Left lung (tissue), 10 donors: ENCODE results near the gene SLC33A1. TPM values are rescaled to one million over a fixed set of nuclear protein-coding genes. Genes with fewer than 3 reads are reported as not detected.
"Not testable (repeated sequence)": the region's sequence is repeated elsewhere in the genome, so short reads cannot be mapped to it uniquely, and the experiment has no call there.

Experiments used
- ATAC-seq: fragments of 200-7000 bp; cut with Tn5 transposase; one replicate; pipeline ENCODE4 v1.9.1; 2020; ENCODE audit warnings: moderate library complexity
- DNase-seq, 4 donors: peaks; one replicate each; pipeline ENCODE4 v3.0.0-alpha.2; 2013 to 2020
- H3K27ac ChIP-seq, 2 donors: fragments of 200-600 bp; sonication (generic) in 1 of 2; one replicate each; pipeline versions ENCODE4 v1.5.0 to v1.8.0; 2020 to 2021
- H3K27me3 ChIP-seq, 2 donors: fragments of 200-600 bp; sonication (generic) in 1 of 2; one replicate each; pipeline versions ENCODE4 v1.5.0 to v1.8.0; 2020 to 2021
- H3K36me3 ChIP-seq, 2 donors: fragments of 200-600 bp; sonication (generic) in 1 of 2; one replicate each; pipeline versions ENCODE4 v1.5.0 to v1.8.0; 2020 to 2021
- H3K4me1 ChIP-seq, 2 donors: fragments of 200-600 bp; one replicate each; pipeline ENCODE4 v1.8.0; 2021
- H3K4me3 ChIP-seq, 2 donors: fragments of 200-600 bp; sonication (generic) in 1 of 2; one replicate each; pipeline versions ENCODE4 v1.5.0 to v1.8.0; 2020 to 2021; ENCODE audit warnings: mild to moderate bottlenecking in 1 of 2
- H3K9me3 ChIP-seq, 2 donors: fragments of 200-600 bp; sonication (generic) in 1 of 2; one replicate each; pipeline versions ENCODE4 v1.5.0 to v1.8.0; 2020 to 2021
- intact Hi-C, 2 donors: fragments of 100-400 bp; cut with DNase I; formaldehyde crosslinking; loops; one replicate each; pipeline versions ENCODE4 v1.11.2 to v1.14.2; 2022
- polyA plus RNA-seq, 6 donors: library from polyadenylated mRNA; unstranded; fragments of 120-200 nt; gene quantifications; one replicate each; pipeline ENCODE4 v1.2.1, GENCODE V29; 2013; ENCODE audit not compliant: insufficient read length in 6 of 6
- total RNA-seq, 2 donors: library from RNA; stranded (reverse); fragmentation: NEBNext Ultra II Directional; extraction: Animal tissue kit (Norgen Biotek cat#: 25700); gene quantifications; one replicate each; pipeline ENCODE4 v1.2.1, GENCODE V29; 2021
- TF ChIP-seq, protein P1 (sequence below), 2 donors: fragments of 200-600 bp; sonication (generic) in 1 of 2; IDR thresholded peaks; one replicate each; pipeline versions ENCODE4 v1.5.0 to v1.8.0; 2021; ENCODE audit warnings: antibody characterized with exemption in 2 of 2
- donor health status: DM: no; HTN: yes; CAD: no.
- donor health status: DM: no; HTN: no; CAD: no.

The SLC33A1 gene
- total and polyA plus RNA-seq, 8 donors: 29.0 to 48.9 (median 36.1) TPM

DNA sequence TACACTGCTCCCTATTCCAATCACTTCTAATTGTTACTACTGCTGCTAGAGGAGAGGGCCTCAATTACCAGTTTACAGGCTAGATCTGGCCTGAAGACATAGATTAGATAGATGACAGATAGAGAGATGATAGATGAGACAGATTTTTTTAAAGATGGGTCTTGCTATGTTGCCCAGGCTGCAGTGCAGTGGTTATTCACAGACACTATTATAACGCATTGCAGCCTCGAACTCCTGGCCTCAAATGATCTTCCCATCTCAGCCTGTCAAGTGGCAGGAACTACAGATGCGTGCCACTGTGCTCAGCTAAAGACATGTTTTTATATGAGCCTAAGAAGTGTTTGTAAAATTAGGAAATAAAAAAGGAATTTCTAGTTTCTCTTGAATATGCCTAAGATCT is 6.2 kb downstream of the SLC33A1 start:
- no peak for ATAC-seq
- Histone ChIP-seq H3K4me3 (no peak overlapping the region), H3K27ac (no peak overlapping the region), H3K4me1 (peaks cover 28 to 74% of the 10 kb centered on the region in 2 donors), H3K9me3 (no peaks in the 10 kb centered on the region), H3K36me3 (peaks cover 0 to 19% of the 10 kb centered on the region in 2 donors), H3K27me3 (no peaks in the 10 kb centered on the region)
- TF ChIP-seq, protein P1, sequence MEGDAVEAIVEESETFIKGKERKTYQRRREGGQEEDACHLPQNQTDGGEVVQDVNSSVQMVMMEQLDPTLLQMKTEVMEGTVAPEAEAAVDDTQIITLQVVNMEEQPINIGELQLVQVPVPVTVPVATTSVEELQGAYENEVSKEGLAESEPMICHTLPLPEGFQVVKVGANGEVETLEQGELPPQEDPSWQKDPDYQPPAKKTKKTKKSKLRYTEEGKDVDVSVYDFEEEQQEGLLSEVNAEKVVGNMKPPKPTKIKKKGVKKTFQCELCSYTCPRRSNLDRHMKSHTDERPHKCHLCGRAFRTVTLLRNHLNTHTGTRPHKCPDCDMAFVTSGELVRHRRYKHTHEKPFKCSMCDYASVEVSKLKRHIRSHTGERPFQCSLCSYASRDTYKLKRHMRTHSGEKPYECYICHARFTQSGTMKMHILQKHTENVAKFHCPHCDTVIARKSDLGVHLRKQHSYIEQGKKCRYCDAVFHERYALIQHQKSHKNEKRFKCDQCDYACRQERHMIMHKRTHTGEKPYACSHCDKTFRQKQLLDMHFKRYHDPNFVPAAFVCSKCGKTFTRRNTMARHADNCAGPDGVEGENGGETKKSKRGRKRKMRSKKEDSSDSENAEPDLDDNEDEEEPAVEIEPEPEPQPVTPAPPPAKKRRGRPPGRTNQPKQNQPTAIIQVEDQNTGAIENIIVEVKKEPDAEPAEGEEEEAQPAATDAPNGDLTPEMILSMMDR (IDR thresholded peaks at IDR 0.05): no peak
- intact Hi-C loops: no loop called here
- no peak for DNase-seq

- TF ChIP-seq, protein P1 (IDR thresholded peaks at IDR 0.05): no peak
- H3K9me3 ChIP-seq: no peaks in the 10 kb centered on the region
- intact Hi-C loops: no loop called here
- H3K36me3 ChIP-seq: peaks cover 0 to 20% of the 10 kb centered on the region in 2 donors
- peaks cover 13 to 57% of the 10 kb centered on the region in 2 donors for H3K4me1 ChIP-seq
- ATAC-seq: no peak
- DNase-seq: no peak
- no peak overlapping the region for H3K27ac ChIP-seq
- no peak overlapping the region for H3K4me3 ChIP-seq
- H3K27me3 ChIP-seq: no peaks in the 10 kb centered on the region
These were observed 8.1 kb downstream of the SLC33A1 start for GRCh38 chr3:155846119-155846518.

- DNase-seq (no peak), ATAC-seq (no peak)
- intact Hi-C loops: no loop called here
- H3K27ac ChIP-seq: no peak overlapping the region
- H3K4me1 ChIP-seq: peaks cover 0 to 31% of the 10 kb centered on the region in 2 donors
- H3K27me3 ChIP-seq: no peaks in the 10 kb centered on the region
- no peak overlapping the region for H3K4me3 ChIP-seq
- H3K9me3 ChIP-seq: no peaks in the 10 kb centered on the region
- TF ChIP-seq, protein P1 (IDR thresholded peaks at IDR 0.05): no peak
- H3K36me3 ChIP-seq: peaks cover 0 to 19% of the 10 kb centered on the region in 2 donors
These were observed 10.7 kb downstream of the SLC33A1 start for GRCh38 chr3:155843569-155843968.

- H3K9me3 ChIP-seq: no peaks in the 10 kb centered on the region
- ATAC-seq: no peak
- TF ChIP-seq, protein P1 (IDR thresholded peaks at IDR 0.05): no peak
These were observed 18.7 kb downstream of the SLC33A1 start for GRCh38 chr3:155835341-155836071.

DNA sequence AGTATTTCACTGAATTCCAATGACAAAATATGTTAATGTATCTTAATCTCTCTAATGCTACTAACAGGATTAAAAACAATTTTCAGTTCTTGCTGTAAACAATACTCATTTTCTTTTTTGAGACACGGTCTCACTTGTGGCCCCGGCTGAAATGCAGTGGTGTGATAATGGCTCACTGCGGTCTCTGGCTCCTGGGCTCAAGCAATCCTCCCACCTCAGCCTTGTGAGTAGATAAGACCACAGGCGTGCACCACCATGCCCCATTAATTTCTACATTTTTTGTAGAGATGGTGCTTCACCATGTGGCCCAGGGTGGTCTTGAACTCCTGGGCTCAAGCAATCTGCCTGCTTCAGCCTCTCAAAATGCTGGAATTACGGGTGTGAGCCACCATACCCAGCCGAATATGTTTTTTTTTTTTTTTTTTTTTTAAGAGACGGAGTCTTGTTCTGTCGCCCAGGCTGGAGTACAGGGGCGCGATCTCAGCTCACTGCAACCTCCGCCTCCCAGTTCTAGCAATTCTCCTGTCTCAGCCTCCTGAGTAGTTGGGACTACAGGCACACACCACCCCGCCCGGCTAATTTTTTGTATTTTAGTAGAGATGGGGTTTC is 25.6 kb downstream of the SLC33A1 start:
- H3K27me3 ChIP-seq, intact Hi-C loops, H3K4me3 ChIP-seq, H3K4me1 ChIP-seq, H3K27ac ChIP-seq, DNase-seq, H3K9me3 ChIP-seq, ATAC-seq: not testable (repeated sequence)
- H3K36me3 ChIP-seq: peaks cover 0 to 83% of the 10 kb centered on the region in 2 donors

More at GRCh38 chr3:155835341-155836071, 18.7 kb downstream of the SLC33A1 start:
- H3K4me3 ChIP-seq: no peak overlapping the region
- peaks cover 0 to 7% of the 10 kb centered on the region in 2 donors for H3K4me1 ChIP-seq
- H3K27ac ChIP-seq: no peak overlapping the region
- peaks cover 0 to 43% of the 10 kb centered on the region in 2 donors for H3K36me3 ChIP-seq
- no peaks in the 10 kb centered on the region for H3K27me3 ChIP-seq
- no peak for DNase-seq
- intact Hi-C loops: no loop called here
